AG04449 (cell line): ENCODE data around the gene MFN1.
"Not testable (repeated sequence)": the region's sequence is repeated elsewhere in the genome, so short reads cannot be mapped to it uniquely, and the experiment has no call there.

Source experiments
- CTCF ChIA-PET: fragments of 350-600 bp; formaldehyde crosslinking; extraction: SDS; loops from one replicate; lab custom pipeline; 2021; ENCODE audit warnings: antibody characterized with exemption; lab: Yijun Ruan, JAX
- POLR2A ChIA-PET: fragments of 400-600, 350-600 bp; formaldehyde crosslinking; extraction: SDS; loops from one replicate; lab custom pipeline; 2020; ENCODE audit warnings: antibody characterized with exemption, inconsistent platforms; lab: Yijun Ruan, JAX
- DNase-seq: peaks from one replicate; pipeline ENCODE4 v3.0.0-alpha.2; 2010; ENCODE audit warnings: low read depth, low spot score
- H3K4me3 ChIP-seq: 2 replicates; pipeline ENCODE4 v1.5.1; 2011; ENCODE audit warnings: low read depth, mild to moderate bottlenecking, control low read depth, low read length
- CTCF ChIP-seq: IDR thresholded peaks from one replicate; pipeline ENCODE4 v1.5.1; 2011; ENCODE audit warnings: mild to moderate bottlenecking, moderate library complexity, low read length, control low read depth, inconsistent platforms; ENCODE audit not compliant: insufficient read depth; ENCODE audit errors: missing control alignments

MFN1 gene

DNA sequence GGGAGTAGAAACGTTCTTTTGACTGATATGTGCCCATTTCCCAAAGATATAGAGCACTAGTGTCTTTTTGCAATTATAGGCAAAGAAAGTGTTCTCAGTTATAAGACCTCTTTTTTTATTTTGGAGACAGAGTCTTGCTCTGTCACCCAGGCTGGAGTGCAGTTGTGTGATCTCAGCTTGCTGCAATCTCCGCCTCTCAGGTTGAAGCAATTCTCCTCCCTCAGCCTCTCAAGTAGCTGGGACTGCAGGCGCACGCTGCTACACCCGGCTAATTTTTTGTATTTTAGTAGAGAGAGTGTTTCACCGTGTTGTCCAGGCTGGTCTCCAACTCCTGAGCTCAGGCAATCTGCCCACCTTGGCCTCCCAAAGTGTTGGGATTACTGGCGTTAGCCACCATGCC is 45.4 kb upstream of the MFN1 start:
- DNase-seq = no peak
- TF ChIP-seq CTCF = no peak
- POLR2A ChIA-PET = no interaction called here
- H3K4me3 ChIP-seq = no peak overlapping the region
- CTCF ChIA-PET = interaction anchor here (1.4 to 3.0 kb wide), 3 partner anchors 10 to 286 kb away, joined by 4 to 8 read pairs (median 7); no protein-coding TSS in a partner anchor

GRCh38 chr3:179304605-179305004 is 42.9 kb upstream of the MFN1 start:
- ChIA-PET POLR2A (no interaction called here), CTCF (interaction anchor here (1.4 kb wide), 1 partner anchor 158 kb away, joined by 5 read pairs; no protein-coding TSS in a partner anchor)
- H3K4me3 ChIP-seq = no peak overlapping the region
- DNase-seq = no peak
- TF ChIP-seq CTCF = no peak

DNA sequence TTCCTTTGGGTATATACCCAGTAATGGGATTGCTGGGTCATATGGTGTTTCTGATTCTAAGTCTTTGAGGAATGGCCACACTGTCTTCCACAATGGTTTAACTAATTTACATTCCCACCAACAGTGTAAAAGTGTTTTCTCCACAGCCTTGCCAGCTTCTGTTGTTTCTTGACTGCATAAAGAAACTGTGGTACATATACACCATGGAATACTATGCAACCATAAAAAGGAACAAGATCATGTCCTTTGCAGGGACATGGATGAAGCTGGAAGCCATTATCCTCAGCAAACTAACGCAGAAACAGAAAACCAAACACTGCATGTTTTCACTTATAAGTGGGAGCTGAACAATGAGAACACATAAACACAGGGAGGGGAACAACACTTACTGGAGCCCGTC is 40.1 kb upstream of the MFN1 start:
- POLR2A ChIA-PET, DNase-seq, H3K4me3 ChIP-seq: not testable (repeated sequence)
- CTCF ChIA-PET = interaction anchor here (1.0 to 3.0 kb wide), 5 partner anchors 8 to 292 kb away, joined by 4 to 30 read pairs (median 4); no protein-coding TSS in a partner anchor

DNA sequence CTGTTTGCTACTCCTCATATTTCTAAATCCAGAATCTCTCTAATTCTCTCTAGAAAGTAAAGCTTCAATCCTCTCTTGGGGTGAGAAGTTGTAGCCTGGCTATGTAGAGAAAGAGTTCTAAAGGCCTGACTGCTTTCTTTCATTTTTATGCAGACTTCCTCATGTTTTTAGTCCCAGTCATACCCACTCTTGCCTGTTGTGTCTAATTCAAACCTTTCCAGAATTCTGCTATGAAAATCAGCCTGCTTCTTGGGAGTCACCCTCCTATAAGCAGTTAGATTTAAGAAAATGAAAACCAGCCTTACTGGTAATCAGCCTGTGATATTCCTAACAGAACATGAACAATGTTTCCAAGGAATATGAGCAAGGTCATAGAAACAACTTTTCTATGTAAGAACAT is 39.5 kb upstream of the MFN1 start:
- TF ChIP-seq CTCF = no peak
- CTCF ChIA-PET = interaction anchor here (1.0 to 3.0 kb wide), 4 partner anchors 161 to 292 kb away, joined by 4 to 10 read pairs (median 4); no protein-coding TSS in a partner anchor
- no peak overlapping the region for H3K4me3 ChIP-seq
- DNase-seq = no peak
- POLR2A ChIA-PET = no interaction called here

GRCh38 chr3:179309225-179310078 is 38.1 kb upstream of the MFN1 start:
- DNase-seq = no peak
- no peak for TF ChIP-seq CTCF
- ChIA-PET CTCF (interaction anchor here (1.4 to 1.9 kb wide), 3 partner anchors 12 to 241 kb away, joined by 4 to 7 read pairs (median 6); no protein-coding TSS in a partner anchor), POLR2A (no interaction called here)
- no peak overlapping the region for H3K4me3 ChIP-seq

DNA sequence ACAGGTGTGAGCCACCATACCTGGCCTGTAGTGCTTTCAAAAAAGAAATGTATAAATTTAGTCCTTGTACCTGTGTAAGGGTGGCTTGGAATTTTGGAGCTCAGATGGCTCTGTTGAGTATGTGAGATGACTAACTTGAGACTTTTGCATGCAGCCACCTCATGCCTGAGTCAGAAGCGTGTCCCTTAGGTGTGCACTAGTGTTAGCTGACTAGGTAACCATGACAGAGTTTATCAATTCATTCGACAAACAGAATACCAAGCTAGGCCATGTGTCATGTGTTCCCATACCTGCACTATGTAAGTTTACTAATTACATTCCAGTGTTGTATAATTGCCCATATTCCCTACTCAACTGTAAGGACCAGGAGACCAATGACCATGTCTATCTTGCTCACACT is 28.6 kb upstream of the MFN1 start:
- no peak overlapping the region for H3K4me3 ChIP-seq
- ChIA-PET POLR2A (no interaction called here), CTCF (interaction anchor here (1.9 to 11.2 kb wide), 4 partner anchors 171 to 303 kb away, joined by 5 to 347 read pairs (median 73); partner anchors contain the start of gene ZMAT3)
- TF ChIP-seq CTCF = no peak
- DNase-seq = no peak
